GM18870 (cell line): ENCODE measurements around the gene TTC22.
A peak's percentile ranks its signal among the peaks of the same experiment; 100 is the strongest.
"Not testable (repeated sequence)": the region's sequence is repeated elsewhere in the genome, so short reads cannot be mapped to it uniquely, and the experiment has no call there.

Experiments used
- ATAC-seq: cut with Tn5 transposase; IDR thresholded peaks from one replicate; pipeline ENCODE4 v1.9.1; 2021; ENCODE audit warnings: moderate library complexity; ENCODE audit not compliant: unreplicated experiment

TTC22 gene

GRCh38 chr1:54791880-54792522 is 9.1 kb downstream of the TTC22 start:
- ATAC-seq, result no peak

- no peak for ATAC-seq
Observed at GRCh38 chr1:54788459-54788858, 12.7 kb downstream of the TTC22 start.

- ATAC-seq, result no peak
Observed at GRCh38 chr1:54787604-54788003, 13.5 kb downstream of the TTC22 start.

GRCh38 chr1:54786778-54787177 is 14.3 kb downstream of the TTC22 start:
- no peak for ATAC-seq

GRCh38 chr1:54784066-54784465 is 17.1 kb downstream of the TTC22 start:
- no peak for ATAC-seq

- ATAC-seq, result no peak
Observed at GRCh38 chr1:54782588-54782987, 18.5 kb downstream of the TTC22 start.

GRCh38 chr1:54782156-54782555 is 19.0 kb downstream of the TTC22 start:
- no peak for ATAC-seq

GRCh38 chr1:54781023-54781723 is 19.9 kb downstream of the TTC22 start:
- ATAC-seq, result no peak

GRCh38 chr1:54777431-54777830 is 23.7 kb downstream of the TTC22 start:
- ATAC-seq, result no peak

- no peak for ATAC-seq
Observed at GRCh38 chr1:54777011-54777410, 24.1 kb downstream of the TTC22 start.

GRCh38 chr1:54775828-54776721 is 25.0 kb downstream of the TTC22 start:
- ATAC-seq, result not testable (repeated sequence)

GRCh38 chr1:54774820-54775498 is 26.2 kb downstream of the TTC22 start:
- no peak for ATAC-seq

- no peak for ATAC-seq
Observed at GRCh38 chr1:54772951-54773350, 28.2 kb downstream of the TTC22 start.

- ATAC-seq, result no peak
Observed at GRCh38 chr1:54768093-54768492, 33.0 kb downstream of the TTC22 start.

GRCh38 chr1:54767526-54767925 is 33.6 kb downstream of the TTC22 start:
- no peak for ATAC-seq

GRCh38 chr1:54766726-54767125 is 34.4 kb downstream of the TTC22 start:
- no peak for ATAC-seq

- peak; percentile 21 for ATAC-seq
Observed at GRCh38 chr1:54764922-54765561, 36.1 kb downstream of the TTC22 start.

GRCh38 chr1:54764133-54764921 is 36.8 kb downstream of the TTC22 start, which contains the start of gene PARS2:
PARS2 (minus strand) TSS chr1:54764523; CDS start chr1:54759161, 5,362 bp downstream.
- peak; percentile 94 for ATAC-seq

GRCh38 chr1:54763816-54764132 is 37.3 kb downstream of the TTC22 start:
- no peak for ATAC-seq
